NOMO-1 treated with DMSO at 0.1 percent for 48 hours (cell line): ENCODE measurements around the gene PRM2.

Experiments used
- DNase-seq: peaks from one replicate; lab custom pipeline; 2025; ENCODE audit not compliant: unreplicated experiment; lab: John Stamatoyannopoulos, UW

PRM2 gene

DNA sequence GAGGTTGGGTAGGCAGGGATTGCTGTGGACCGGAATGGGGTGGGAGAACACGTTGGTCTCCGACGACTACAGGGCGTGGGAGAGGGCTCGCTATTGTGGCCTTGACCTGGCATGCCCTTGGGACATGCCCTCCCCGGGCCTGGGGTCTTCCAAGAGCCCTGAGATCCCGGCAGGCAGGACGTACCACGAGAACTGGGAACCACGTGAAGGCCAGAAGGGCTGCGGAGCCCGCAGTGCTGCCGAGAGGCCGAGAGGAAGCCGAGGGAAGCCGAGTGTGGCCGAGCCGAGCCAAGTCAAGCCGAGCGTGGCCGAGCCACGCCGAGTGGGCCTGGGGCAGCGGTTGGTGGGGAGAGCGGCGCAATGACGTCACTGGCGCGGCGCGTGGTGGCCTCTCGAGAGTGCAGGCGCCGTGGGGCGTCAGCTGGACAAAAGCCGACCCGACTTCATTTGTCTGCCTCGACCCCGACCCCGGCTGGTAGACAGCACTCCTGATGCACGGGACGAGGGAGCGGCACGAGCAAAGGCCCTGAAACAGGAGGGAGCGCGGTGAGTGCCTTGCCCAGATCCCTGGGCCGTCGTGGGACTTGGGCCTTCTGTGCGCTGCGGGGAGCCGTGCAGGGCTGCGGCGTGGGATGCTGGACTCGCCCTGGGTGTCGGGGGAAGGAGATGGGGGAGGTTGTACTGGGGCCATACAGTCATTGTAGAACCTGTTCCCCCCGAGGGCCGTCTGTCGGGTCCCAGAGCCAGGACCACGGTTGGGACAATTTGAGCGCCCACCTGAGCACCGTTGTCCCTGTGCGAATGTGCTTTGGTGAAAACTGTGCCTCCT is 26.8 kb downstream of the PRM2 start:
- DNase-seq = no peak

DNA sequence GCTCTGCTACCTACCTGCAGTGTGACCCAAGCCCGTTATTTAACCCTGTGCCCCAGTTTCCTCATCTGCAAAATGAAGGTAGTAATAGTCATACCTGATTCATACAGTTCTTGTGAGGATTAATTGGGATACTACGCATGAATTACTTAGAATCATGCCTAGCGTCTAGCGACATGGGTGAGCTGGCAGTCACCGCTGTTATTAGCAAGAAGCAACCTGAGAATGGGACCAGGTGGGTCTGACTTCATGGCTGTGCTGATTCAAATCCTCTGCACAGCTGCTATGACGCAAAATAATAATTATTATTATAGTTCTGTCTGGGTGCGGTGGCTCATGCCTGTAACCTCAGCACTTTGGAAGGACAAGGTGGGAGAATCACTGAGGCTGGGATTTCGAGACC is 28.1 kb downstream of the PRM2 start:
- DNase-seq = no peak

DNA sequence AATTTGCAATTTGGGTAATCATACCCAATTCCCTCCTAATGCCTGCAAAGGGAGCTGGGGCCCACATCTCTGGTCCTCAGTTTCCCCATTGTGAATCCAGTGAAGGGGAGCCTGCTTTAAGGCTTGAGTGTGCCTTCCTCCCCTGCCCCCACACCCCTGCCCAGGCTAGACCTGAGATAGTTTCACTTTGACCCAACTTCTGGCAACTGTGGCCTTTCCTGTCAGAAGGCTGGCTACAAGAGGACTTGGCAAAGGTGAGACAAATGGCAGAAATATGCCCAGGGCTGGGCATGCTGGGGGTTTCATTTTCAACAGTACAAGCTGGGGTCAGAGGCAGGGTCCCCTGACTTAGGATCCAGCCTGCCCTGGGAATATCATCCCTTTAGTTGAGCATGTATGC is 30.3 kb downstream of the PRM2 start:
- DNase-seq = no peak

DNA sequence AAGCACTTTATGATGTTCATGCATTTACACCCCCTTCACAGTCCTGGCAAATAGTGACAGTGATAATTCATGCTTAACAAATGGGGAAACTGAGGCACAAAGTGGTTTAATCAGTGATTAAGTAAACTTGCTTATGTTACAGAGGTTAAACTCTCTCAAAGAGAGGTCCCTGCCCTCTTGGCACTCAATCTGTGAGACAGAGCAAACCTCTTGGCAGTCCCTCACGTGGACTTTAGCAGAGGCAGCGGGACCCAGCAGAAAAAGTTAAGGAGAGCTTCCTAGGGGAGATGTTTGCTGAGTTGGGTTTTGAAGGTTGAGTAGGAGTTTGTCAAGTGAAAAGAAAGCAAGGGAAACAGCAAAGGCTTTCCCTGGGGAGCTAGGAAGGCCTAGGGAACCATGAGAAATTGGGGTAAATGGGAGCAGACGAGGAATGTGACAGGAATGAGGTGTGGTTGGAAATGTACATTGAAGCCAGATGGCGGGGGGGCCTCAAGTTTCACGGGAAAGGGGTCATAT is 31.0 kb downstream of the PRM2 start:
- no peak for DNase-seq

DNA sequence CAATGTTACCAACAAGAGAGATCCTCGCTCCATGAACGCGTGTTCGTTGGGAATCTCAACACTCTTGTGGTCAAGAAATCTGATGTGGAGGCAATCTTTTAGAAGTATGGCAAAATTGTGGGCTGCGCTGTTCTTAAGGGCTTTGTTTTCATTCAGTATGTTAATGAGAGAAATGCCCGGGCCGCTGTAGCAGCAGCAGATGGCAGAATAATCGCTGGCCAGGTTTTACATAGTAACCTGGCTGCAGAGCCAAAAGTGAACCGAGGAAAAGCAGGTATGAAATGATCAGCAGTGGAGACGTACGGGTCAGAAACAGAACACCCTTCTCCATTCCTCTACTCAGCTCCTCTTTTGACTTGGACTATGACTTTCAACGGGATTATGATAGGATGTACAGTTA is 33.6 kb downstream of the PRM2 start:
- DNase-seq = no peak

DNA sequence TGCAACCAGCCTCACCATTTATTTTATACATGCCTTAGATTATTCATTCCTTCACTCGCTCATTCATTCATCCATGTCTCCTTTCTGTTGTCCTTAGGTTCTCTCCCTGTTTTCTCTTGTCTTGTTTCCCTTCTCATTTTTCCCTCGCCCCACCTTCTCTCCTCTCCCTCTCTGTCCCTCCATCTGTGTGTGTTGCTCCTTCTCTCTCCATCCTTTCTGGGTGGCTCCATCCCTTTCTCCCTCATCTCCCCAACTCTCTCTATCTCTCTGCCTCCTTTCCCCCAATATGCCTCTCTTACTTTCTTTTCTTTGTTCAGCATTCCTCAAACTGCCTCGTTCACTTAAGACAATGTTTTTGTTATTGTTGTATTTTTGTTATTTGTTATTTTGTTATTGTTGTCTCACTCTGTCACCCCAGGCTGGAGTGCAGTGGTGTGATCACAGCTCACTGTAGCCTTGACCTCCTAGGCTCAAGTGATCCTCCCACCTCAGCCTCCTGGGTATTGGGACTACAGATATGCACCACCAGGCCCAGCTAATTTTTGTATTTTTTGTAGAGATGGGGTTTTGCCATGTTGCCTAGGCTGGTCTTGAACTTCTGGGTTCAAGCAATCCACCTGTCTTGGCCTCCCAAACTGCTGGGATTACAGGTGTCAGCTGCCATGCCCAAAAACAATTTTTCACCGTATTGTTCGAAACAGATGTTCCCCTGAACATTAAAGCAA is 34.6 kb downstream of the PRM2 start:
- DNase-seq = no peak

DNA sequence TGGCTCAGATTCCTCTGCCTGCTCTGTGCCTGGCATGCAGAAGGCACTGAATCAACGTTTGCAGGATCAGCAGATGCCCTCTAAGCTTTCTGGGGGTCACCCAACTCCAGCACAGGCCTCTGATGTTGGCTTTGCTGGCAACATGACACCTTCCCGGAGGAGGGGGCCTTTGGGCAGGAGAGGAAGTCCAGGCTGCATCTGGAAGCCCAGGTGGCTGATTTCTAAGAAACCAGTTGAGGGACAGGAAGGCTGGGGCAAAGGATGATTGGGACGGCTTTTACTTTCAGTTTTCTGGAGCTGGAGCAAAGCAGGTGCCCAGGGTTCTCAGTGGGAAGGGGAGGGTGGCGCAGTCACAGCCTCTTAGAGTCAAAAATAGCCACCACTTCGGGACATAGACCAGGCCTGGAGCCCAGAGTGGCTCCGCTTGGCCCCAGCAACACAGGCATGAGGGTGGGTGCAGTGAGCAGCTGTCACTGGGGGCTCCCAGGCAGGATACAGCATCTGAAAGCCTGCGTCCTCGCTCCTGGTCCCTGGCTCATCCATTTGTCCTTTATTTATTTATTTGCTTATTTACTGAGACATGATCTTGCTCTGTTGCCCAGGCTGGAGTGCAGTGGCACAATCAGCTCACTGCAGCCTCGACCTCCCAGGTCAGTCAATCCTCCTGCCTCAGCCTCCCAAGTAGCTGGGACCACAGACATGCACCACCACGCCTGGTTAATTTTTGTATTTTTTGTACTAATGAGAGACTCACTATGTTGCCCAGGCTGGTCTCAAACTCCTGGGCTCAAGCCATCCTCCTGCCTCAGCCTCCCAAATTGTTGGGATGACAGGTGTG is 35.4 kb downstream of the PRM2 start:
- no peak for DNase-seq

DNA sequence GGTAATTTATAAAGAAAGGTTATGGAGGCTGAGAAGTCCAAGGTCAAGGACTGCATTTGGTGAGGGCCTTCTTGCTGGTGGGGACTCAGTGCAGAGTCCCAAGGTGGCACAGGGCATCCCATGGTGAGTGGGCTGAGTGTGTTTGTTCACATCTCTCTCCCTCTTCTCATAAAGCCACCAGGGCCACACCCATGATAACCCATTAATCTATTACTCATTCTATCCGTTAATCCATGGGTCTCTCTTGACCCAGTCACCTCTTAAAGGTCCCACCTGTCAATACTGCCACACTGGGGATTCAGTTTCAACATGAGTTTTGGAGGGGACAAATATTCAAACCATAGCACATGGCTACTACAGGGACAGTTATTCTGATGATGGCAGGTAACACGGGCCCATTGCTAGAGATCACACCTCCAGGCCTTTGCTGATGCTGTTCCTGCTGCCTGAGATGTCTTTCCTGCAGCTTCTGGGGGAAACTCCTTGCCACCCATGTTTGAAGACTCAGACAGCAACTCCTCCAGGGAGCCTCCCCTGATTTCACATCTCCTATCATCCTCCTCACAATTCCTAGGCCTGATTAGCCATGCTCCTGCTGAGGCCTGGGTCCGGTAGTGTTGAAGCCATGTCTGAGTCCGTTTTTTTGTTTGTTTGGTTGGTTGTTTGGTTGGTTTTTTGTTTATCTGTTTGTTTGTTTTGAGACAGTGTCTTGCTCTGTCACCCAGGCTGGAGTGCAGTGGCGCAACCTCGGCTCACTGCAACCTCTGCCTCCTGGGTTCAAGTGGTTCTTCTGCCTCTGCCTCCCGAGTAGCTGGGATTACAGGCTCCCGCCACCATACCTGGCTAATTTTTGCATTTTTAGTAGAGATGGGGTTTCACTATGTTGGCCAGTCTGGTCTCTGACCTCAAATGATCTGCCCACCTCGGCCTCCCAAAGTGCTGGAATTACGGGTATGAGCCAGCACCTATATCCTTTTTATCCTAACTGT is 36.3 kb downstream of the PRM2 start:
- DNase-seq = no peak

DNA sequence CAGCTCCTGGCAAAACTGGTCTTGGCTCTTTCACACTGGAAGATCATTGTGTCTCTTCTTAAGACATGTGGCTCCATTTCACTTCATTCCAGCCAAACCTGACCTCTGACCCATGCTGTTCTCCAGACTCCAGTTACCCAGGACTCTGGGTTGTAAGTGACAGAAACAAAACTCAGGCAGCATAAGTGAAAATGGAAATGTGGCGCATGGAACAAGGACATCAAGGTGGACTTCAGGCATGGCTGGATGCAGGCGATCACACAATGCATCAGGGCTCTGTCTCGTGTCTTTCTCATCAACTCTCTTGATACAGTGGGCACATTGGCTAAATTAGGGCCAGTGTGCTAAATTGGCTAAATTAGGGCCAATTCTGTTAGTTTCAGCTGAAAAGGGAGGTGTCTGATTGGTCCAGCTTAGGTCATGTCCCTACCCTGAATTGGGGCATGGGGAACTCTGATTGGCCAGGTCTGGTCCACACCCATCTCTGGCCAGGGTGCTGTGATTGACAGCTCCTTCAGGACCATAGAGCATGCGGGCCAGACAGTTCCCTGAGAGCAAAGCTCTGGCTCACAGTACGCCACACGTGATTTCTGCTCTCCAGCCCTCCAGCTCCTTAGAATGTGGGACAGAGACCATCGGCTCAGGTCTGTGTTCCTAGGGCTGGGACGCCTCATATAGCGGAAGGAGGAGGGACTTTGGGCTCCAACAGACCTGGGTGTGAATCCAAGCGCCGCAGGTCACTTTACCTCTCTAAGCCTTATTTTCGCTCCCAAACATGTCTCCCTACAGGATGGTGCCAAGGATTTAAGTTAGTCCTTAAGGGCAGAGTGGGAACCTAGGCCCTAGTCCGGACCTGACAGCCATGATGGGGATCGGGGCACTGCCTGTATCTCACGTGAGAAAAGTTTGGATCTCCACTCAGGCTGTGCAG is 37.7 kb downstream of the PRM2 start:
- no peak for DNase-seq

DNA sequence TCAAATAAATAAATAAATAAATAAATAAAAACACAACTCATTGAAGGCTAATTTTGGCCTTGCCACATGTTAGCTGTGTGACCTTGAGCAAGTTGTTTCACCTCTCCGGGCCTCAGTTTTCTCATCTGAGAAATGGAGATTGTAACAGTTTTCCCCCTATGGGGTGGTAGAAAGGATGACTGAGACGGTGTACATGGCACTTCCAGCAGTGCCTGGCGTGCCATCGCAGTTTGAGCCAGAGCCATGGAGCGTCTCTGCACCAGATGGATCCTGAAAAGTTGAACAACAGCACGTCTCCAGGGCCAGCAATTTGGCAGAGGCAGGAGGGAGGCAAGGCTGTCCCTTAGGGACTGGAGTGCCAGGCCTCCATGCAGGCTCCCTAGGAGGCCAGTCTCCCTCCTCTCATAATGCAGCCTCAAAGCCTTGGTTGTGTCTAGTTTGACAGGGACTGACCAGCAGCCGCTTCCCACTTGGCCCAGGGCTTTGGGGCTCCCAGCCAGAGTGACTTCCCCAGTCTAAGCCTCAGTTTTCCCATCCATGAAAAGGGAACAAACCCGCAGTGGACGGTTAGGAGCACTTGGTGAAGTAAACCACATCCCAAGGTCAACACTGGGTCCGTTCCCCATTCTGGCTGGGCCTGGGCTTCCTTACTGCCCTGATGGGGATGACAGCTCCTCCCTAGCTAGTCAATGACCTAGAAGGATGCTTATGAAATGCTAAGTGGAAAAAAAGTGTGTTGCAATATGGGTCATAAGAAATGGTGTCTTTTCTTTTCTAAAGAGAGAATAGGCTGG is 39.6 kb downstream of the PRM2 start:
- peak; percentile 88 for DNase-seq

DNA sequence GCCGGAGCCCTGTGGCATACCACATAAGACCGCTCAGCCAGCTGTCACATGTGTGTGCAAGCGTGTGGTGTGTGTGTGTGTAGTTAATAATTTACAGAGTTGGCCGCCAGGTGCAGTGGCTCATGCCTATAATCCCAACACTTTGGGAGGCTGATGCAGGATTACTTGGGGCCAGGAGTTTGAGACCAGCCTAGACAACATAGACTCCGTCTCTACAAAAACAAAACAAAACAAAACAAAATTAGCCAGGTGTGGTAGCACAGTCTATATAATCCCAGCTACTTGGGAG is 40.6 kb downstream of the PRM2 start:
- no peak for DNase-seq

DNA sequence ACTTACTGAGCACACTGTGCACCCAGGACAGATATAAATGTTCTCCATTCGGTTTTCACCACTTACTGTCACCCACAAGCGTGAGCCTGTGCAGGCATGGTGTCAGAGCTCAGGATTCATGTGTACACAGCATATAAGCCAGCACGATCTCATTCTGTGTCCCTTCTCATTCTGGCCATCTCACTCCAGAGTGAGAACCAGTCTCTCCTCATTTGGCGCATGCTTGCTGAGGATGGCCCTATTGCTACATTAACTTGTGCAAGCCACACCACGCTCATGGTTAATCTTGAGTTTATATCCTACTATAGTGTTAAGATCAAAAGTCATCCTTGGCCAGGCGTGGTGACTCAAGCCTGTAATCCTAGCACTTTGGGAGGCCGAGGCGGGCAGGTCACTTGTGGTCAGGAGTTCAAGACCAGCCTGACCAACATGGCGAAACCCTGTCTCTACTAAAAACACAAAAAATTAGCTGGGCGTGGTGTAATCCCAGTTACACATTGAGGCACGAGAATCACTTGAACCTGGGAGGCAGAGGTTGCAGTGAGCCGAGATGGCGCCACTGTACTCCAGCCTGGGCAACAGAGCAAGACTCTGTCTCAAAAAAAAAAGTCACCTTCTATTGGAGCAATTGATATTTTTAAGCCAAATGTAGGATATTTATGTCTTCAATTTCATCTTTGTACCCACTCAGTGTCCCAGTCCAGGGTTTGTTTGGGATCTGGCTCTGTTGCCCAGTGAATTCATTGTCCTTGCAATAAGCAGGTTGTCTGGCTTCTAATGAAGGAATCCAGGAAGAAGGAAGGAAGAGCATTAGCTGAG is 41.2 kb downstream of the PRM2 start:
- no peak for DNase-seq

DNA sequence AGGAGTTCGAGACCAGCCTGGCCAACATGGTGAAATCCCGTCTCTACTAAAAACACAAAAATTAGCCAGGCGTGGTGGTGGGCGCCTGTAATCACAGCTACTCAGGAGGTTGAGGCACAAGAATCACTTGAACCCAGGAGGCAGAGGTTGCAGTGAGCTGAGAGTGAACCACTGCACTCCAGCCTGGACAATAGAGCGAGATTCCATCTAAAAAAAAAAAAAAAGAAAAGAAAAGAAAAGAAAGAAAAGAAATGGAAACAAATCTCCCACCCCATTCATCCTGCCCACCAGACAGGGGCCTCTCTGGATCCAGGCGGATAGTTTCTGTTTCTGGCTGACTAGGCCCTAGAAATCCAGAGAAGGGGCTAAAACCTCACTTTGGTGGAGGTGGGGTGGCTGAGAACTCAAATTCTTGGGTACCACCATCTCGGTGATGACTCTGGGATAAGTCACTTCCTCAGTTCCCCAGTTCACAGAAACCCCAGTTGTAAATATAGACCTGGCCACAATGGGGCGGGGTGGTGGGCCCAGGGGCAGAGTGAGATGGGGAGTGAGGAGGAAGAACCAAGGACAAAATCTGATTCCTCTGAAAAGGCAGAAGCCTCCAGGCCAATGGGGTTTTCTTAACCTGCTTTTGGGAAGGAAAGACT is 42.4 kb downstream of the PRM2 start:
- peak; percentile 38 for DNase-seq

DNA sequence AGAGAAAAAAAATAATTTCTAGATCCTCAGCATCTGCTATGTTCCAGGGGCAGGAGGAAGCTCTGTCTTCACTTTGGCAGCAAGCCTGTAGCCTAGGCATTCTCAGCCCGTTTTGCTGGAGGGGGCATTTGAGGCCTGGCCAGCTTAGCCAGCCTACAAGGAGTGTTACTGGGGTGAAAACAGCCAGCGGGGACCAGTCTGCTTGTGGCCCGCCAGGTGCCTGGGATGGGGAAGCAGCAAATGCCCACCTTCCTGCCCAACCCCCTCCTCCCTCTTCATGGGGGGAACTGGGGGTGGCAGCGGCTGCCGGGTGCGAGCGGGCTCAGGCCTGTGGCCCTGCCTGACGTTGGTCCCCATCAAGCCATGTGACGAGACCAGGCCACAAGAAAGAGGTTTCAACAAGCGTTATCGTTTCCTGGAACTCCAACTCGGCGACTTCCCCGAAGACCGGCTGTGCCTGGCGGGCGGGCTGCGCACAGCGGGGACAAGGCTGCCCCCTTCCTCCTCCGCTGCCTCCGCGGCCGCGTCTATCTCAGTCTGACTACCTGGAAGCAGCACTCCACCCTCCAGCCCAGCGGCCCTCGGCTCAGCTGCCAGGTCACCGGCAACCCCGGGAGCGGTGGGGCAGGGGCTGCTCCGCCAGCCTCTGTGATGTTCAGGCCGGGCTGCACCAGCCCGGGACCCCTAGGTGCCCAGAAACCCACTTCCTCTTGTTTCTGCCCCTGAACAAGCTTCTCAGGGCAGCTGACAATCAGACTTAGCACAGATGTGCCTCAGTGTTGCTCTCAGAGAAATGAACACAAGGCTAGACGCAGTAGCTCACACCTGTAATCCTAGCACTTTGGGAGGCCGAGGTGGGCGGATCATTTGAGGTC is 43.2 kb downstream of the PRM2 start:
- no peak for DNase-seq

DNA sequence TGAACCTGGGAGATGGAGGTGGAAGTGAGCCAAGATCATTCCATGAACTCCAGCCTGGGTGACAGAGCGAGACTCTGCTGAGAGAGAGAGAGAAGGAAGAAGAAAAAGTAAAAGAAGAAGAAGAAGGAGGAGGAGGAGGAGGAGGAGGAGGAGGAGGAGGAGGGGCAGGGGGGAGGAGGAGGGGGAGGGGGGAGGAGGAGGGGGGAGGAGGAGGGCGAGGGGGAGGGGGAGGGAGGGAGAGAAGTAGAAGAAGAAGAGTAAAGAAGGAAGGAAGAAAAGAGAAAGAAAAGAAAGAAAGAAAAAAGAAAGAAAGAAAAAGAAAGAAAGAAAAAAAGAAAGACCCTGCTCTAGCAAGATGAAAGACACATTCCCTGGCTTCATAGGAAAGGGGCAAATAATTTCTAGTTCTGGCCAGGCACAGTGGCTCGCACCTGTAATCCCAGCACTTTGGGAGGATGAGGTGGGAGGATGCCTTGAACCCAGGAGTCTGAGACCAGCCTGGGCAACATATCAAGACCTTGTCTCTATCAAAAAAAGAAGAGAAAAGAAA is 43.9 kb downstream of the PRM2 start:
- no peak for DNase-seq

DNA sequence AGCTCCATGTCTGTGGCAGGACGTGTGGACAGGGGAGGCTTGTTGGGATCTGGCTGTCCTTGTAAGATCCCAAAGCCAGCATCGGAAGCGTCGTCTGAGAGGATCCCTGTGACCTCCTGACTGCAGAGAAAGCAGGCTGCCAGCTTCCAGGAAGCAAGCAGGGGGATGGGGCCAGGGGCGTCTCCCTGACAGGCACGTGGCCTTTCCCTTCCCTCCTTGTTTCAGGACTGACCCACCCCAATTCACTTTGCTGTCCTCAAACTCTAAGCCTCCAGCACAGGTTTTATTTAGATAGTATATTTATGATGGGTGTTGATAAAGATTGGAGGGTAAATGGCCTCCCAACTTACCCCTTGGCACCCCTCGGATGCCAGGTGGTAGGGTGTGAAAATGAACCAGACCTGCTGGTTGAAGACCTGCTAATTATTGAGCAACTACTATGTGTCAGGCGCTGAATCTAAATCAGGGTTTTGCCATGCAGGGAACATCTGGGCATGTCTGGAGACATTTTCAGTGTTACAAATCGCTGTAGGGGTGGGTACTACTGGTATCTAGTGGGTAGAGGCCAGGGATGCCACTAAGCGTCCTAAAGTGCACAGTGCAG is 44.8 kb downstream of the PRM2 start:
- DNase-seq = no peak
